Heart left ventricle (tissue), 16 donors: Measurements from ENCODE around the gene SETBP1. TPM values are rescaled to one million over a fixed set of nuclear protein-coding genes. Genes with fewer than 3 reads are reported as not detected.

ENCODE experiments used
- ATAC-seq, 4 donors: fragments of 200-7000 bp; cut with Tn5 transposase; one replicate each; pipeline ENCODE4 v1.9.1; 2020 to 2022; ENCODE audit warnings: moderate library complexity in 4 of 4, mild to moderate bottlenecking in 3 of 4, moderate number of reproducible peaks in 1 of 4
- DNase-seq, 5 donors: peaks; one replicate each; pipeline ENCODE4 v3.0.0-alpha.2; 2020
- H3K27ac ChIP-seq, 12 donors: fragments of 200-600 bp; sonication (generic) in 4 of 12; one replicate each; pipeline versions ENCODE4 v1.5.0 to v1.8.0; 2016 to 2022; ENCODE audit warnings: mild to moderate bottlenecking in 2 of 12
- H3K27me3 ChIP-seq, 9 donors: fragments of 200-600 bp; sonication (generic) in 2 of 9; one replicate each; pipeline versions ENCODE4 v1.5.1 to v1.8.0; 2016 to 2022; ENCODE audit warnings: mild to moderate bottlenecking in 3 of 9
- H3K36me3 ChIP-seq, 9 donors: fragments of 200-600 bp; sonication (generic) in 2 of 9; one replicate each; pipeline versions ENCODE4 v1.5.0 to v1.8.0; 2018 to 2022; ENCODE audit warnings: mild to moderate bottlenecking in 2 of 9
- H3K4me1 ChIP-seq, 12 donors: fragments of 200-600 bp; sonication (generic) in 4 of 12; one replicate each; pipeline versions ENCODE4 v1.5.0 to v1.8.0; 2016 to 2022; ENCODE audit warnings: mild to moderate bottlenecking in 3 of 12
- H3K4me3 ChIP-seq, 12 donors: fragments of 200-600 bp; sonication (generic) in 4 of 12; one replicate each; pipeline versions ENCODE4 v1.5.0 to v1.8.0; 2017 to 2022; ENCODE audit warnings: mild to moderate bottlenecking in 9 of 12, moderate library complexity in 4 of 12
- H3K9me3 ChIP-seq, 12 donors: fragments of 200-600 bp; sonication (generic) in 4 of 12; one replicate each; pipeline versions ENCODE4 v1.5.0 to v1.8.0; 2016 to 2022; ENCODE audit warnings: mild to moderate bottlenecking in 1 of 12
- CTCF ChIP-seq, 12 donors: fragments of 200-600 bp; sonication (generic) in 4 of 12; IDR thresholded peaks; one replicate each; pipeline versions ENCODE4 v1.5.0 to v1.8.0; 2018 to 2022; ENCODE audit warnings: antibody characterized with exemption in 12 of 12, mild to moderate bottlenecking in 5 of 12
- POLR2A ChIP-seq, 2 donors: fragments of 450-650 bp; IDR thresholded peaks; one replicate each; pipeline ENCODE4 v1.6.1; 2017; ENCODE audit warnings: antibody characterized with exemption in 2 of 2, mild to moderate bottlenecking in 2 of 2, moderate library complexity in 2 of 2
- WGBS, 4 donors: extraction: QIAGEN DNeasy Blood & Tissue Kit in 2 of 4; methylation state at CpG; one replicate each; pipeline versions ENCODE4 v1.1.5 to v1.1.7; 2013 to 2018; 5-methylcytosine and 5-hydroxymethylcytosine counted together
- intact Hi-C, 10 donors: fragments of 100-400 bp; cut with DNase I; formaldehyde crosslinking; loops; one replicate each; pipeline versions ENCODE4 v1.11.1 to v1.14.2; 2022
- polyA plus RNA-seq, 2 donors: library from polyadenylated mRNA; stranded (reverse); fragments of 200-250 nt; gene quantifications; one replicate each; pipeline ENCODE4 v1.2.3, GENCODE V29; 2013
- total RNA-seq, 9 donors: library from RNA; depleted of rRNA in 2 of 9; stranded (reverse); fragments of >200 nt in 2 of 9; fragmentation: NEBNext Ultra II Directional in 3 of 9; extraction: Animal tissue kit (Norgen Biotek cat#: 25700) in 3 of 9; gene quantifications; one replicate each; pipeline versions ENCODE4 v1.1.0 to v1.2.4, GENCODE V29; 2016 to 2023
- donor health status: ischemic (EF 13 %, LVEDD 7.1; RV severe dilation, severe dysfunction).
- donor health status: healthy with polysubstance abuse.
- donor health status: DM: no; HTN: yes; CAD: no.
- donor health status: DM: no; HTN: no; CAD: no.
- donor health status: ischemic (EF 25% LVEDD 6.9; RV normal size, moderate dysfunction).
- donor health status: ischemic (EF 25% LVEDD 5.7; RV mildly dilated, moderate dysfunction).
- donor health status: healthy.
- donor health status: DM: yes; HTN: yes; CAD: no.
- donor health status: ischemic (EF 35%, LVEDD 5.7; RV mildly dilated, moderate dysfunction).
- donor health status: nonischemic (EF 11% LVEDD 7.7; RV severe dilation, severe dysfunction).
- donor health status: DM: yes; HTN: yes; CAD: no.
- donor health status: PGD.
- donor health status: ischemic (EF 29% LVEDD 5.4; RV normal size, mild dysfunction).
- donor health status: nonischemic (EF 23%, LVEDD 6.1; RV moderate dilation, normal function).

SETBP1 gene
- total and polyA plus RNA-seq, 11 donors, result 1.2 to 10.6 (median 5.5) TPM

GRCh38 chr18:45090526-45091140, 409.9 kb downstream of the SETBP1 start:
- Histone ChIP-seq H3K4me3 (no peak overlapping the region), H3K36me3 (no peaks in the 10 kb centered on the region), H3K9me3 (no peaks in the 10 kb centered on the region), H3K4me1 (no peaks in the 10 kb centered on the region), H3K27ac (no peak overlapping the region), H3K27me3 (peaks cover 0 to 7% (median 0%) of the 10 kb centered on the region in 9 donors)
- WGBS, 4 donors, result 89 to 97% (median 95%) methylated on average over 7 of the region's 7 CpGs
- DNase-seq, result no peak
- intact Hi-C loops, result no loop called here
- no peak for ATAC-seq
- no peak for TF ChIP-seq POLR2A (IDR thresholded peaks at IDR 0.05)
- TF ChIP-seq CTCF (IDR thresholded peaks at IDR 0.05), result no peak

DNA sequence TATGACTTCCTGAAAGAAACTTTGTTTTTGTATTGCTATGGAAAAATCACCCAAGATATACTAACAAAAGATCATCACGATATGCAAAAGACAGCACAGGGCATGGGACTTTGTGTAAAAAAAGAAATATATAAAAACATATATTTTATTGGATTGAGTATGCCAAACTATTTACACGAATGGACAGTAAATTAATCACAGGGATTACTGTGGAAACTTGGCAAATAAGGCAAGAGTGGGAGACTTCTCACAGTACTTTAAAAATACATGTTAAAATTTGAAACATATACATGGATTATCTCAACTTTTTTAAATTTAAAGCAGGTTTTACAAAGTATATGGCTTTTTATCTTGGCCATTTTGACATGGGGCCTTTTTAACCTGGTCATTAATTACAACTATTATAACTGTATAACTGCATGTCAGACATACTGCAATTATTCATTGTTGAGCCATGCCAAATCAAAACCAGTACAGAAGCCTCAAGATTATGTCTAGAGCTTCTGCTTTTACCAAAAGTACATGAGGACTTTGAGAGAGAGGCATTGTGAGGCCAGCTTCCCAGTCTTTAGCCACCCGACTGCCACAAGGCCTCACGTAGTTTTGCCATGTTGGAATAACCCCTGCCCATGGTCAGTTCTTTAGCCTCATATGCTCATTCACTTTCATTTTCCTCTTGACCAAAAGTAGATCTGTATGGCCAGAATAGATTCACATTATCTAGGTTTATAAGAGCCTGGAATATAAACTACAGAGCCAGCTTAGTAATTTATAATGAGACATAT, 419.8 kb downstream of the SETBP1 start:
- Histone ChIP-seq H3K27ac (no peak overlapping the region), H3K4me1 (peaks cover 0 to 41% (median 0%) of the 10 kb centered on the region in 12 donors), H3K36me3 (no peaks in the 10 kb centered on the region), H3K4me3 (no peak overlapping the region), H3K9me3 (no peaks in the 10 kb centered on the region), H3K27me3 (no peaks in the 10 kb centered on the region)
- intact Hi-C loops, result no loop called here
- ATAC-seq (no peak), DNase-seq (no peak)
- WGBS, 4 donors, result 88 to 93% (median 92%) methylated on average over 4 of the region's 4 CpGs
- TF ChIP-seq POLR2A (IDR thresholded peaks at IDR 0.05), result no peak
- TF ChIP-seq CTCF (IDR thresholded peaks at IDR 0.05), result no peak

GRCh38 chr18:45102126-45102525, 421.4 kb downstream of the SETBP1 start:
- 87 to 94% (median 90%) methylated on average over 3 of the region's 3 CpGs for WGBS, 4 donors
- DNase-seq, result no peak

More at GRCh38 chr18:45102126-45102525, 421.4 kb downstream of the SETBP1 start:
- Histone ChIP-seq H3K27me3 (no peaks in the 10 kb centered on the region), H3K9me3 (no peaks in the 10 kb centered on the region), H3K36me3 (no peaks in the 10 kb centered on the region), H3K27ac (no peak overlapping the region), H3K4me3 (no peak overlapping the region), H3K4me1 (peaks cover 0 to 57% (median 0%) of the 10 kb centered on the region in 12 donors)
- ATAC-seq, result no peak
- intact Hi-C loops, result no loop called here
- TF ChIP-seq CTCF (IDR thresholded peaks at IDR 0.05) (no peak), POLR2A (IDR thresholded peaks at IDR 0.05) (no peak)
